Fibroblast of lung (primary cell): ENCODE data around the gene KIF6.

Experiments used
- CTCF ChIP-seq, 2 donors: IDR thresholded peaks in 1 of 2; conservative IDR thresholded peaks in 1 of 2; 1 replicate in 1 of 2; 2 replicates in 1 of 2; pipeline ENCODE4 v1.5.1; 2011 to 2012; ENCODE audit warnings: low read length in 2 of 2, control low read depth in 1 of 2, inconsistent platforms in 1 of 2, low read depth in 1 of 2, mild to moderate bottlenecking in 1 of 2
- EZH2 ChIP-seq: IDR thresholded peaks from 2 replicates; pipeline ENCODE4 v1.5.1; 2012; ENCODE audit warnings: low read length, control low read depth, mild to moderate bottlenecking; ENCODE audit errors: missing control alignments

GRCh38 chr6:39307462-39307861 is 417.7 kb downstream of the KIF6 start:
- TF ChIP-seq CTCF (conservative IDR thresholded peaks at IDR 0.05 in 1 of 2, IDR thresholded peaks at IDR 0.05 in 1 of 2; ENCODE audit: low read depth in 1 of 2, low read length in 2 of 2): no peak
- no peak for TF ChIP-seq EZH2
